Astrocyte (in vitro differentiated cells and primary cell): Measurements from ENCODE around the gene TNIK.

Source experiments
- CTCF ChIP-seq: IDR thresholded peaks from 2 replicates; pipeline ENCODE4 v1.5.1; 2011; ENCODE audit warnings: low read depth, mild to moderate bottlenecking, inconsistent platforms, low read length, moderate library complexity; ENCODE audit not compliant: insufficient read depth
- EZH2 ChIP-seq: IDR thresholded peaks from 2 replicates; pipeline ENCODE4 v1.6.1; 2012; ENCODE audit warnings: mild to moderate bottlenecking, low read length, inconsistent platforms; ENCODE audit not compliant: insufficient read depth

GRCh38 chr3:171023566-171023965, 436.6 kb downstream of the TNIK start:
- no peak for TF ChIP-seq CTCF
- no peak for TF ChIP-seq EZH2
